T-helper 2 cell (primary cell): ENCODE measurements around the gene ADAMTSL4.
"Not testable (repeated sequence)": the region's sequence is repeated elsewhere in the genome, so short reads cannot be mapped to it uniquely, and the experiment has no call there.

ENCODE experiments used
- DNase-seq, 5 experiments: peaks; one replicate each; pipeline versions ENCODE4 v3.0.0 to v3.0.0-alpha.2; 2012 to 2022

The ADAMTSL4 gene

GRCh38 chr1:150596095-150596892 is 47.1 kb downstream of the ADAMTSL4 start:
- peak in 1 of 5 experiments; percentile 33 for DNase-seq

GRCh38 chr1:150596976-150597375 is 47.8 kb downstream of the ADAMTSL4 start:
- DNase-seq: no peak

- DNase-seq: not testable (repeated sequence)
These were observed 49.1 kb downstream of the ADAMTSL4 start for GRCh38 chr1:150598346-150598745.

GRCh38 chr1:150601540-150601939 is 52.3 kb downstream of the ADAMTSL4 start:
- no peak for DNase-seq

GRCh38 chr1:150602372-150602771 is 53.2 kb downstream of the ADAMTSL4 start:
- DNase-seq: not testable (repeated sequence)

GRCh38 chr1:150603711-150604110 is 54.5 kb downstream of the ADAMTSL4 start:
- no peak for DNase-seq

GRCh38 chr1:150604226-150604588 is 55.0 kb downstream of the ADAMTSL4 start:
- DNase-seq: no peak

- DNase-seq: not testable (repeated sequence)
These were observed 56.2 kb downstream of the ADAMTSL4 start for GRCh38 chr1:150605451-150605731.

- DNase-seq: no peak
These were observed 57.4 kb downstream of the ADAMTSL4 start for GRCh38 chr1:150606463-150607142.

- no peak for DNase-seq
These were observed 60.5 kb downstream of the ADAMTSL4 start for GRCh38 chr1:150609732-150610131.
